Measurements from ENCODE around the gene SLCO2B1.

Gene SLCO2B1

DNA sequence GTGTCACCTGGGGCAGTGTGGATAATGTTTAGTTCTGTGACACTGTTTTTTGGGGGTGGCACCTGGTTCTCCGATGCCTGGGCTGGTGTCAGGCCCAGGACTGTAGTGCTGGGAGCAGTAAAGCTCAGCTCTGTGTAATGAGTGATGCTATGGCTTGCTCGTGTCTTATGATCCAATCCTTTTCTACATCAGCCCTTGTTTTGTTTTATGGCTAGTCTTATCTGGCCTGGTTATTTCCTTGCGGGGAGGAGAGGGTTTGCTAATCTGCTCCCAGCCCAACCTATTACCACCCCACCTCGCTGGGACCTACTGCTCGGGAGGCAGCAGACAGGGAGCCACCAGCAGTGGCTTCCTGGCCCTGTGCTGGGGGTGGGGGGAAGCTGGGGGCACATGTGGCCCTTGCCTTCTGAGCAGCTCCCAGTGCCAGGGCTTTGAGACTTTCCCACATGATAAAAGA, 54.7 kb downstream of the SLCO2B1 start:
- TF ChIP-seq, protein P1, sequence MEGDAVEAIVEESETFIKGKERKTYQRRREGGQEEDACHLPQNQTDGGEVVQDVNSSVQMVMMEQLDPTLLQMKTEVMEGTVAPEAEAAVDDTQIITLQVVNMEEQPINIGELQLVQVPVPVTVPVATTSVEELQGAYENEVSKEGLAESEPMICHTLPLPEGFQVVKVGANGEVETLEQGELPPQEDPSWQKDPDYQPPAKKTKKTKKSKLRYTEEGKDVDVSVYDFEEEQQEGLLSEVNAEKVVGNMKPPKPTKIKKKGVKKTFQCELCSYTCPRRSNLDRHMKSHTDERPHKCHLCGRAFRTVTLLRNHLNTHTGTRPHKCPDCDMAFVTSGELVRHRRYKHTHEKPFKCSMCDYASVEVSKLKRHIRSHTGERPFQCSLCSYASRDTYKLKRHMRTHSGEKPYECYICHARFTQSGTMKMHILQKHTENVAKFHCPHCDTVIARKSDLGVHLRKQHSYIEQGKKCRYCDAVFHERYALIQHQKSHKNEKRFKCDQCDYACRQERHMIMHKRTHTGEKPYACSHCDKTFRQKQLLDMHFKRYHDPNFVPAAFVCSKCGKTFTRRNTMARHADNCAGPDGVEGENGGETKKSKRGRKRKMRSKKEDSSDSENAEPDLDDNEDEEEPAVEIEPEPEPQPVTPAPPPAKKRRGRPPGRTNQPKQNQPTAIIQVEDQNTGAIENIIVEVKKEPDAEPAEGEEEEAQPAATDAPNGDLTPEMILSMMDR (IDR thresholded peaks at IDR 0.05; ENCODE audit: insufficient read depth, low read depth, low read length, missing control alignments), result no peak
- no peak overlapping the region for H3K4me3 ChIP-seq (ENCODE audit: low read depth, low read length)
- DNase-seq (ENCODE audit: low read depth), result no peak

DNA sequence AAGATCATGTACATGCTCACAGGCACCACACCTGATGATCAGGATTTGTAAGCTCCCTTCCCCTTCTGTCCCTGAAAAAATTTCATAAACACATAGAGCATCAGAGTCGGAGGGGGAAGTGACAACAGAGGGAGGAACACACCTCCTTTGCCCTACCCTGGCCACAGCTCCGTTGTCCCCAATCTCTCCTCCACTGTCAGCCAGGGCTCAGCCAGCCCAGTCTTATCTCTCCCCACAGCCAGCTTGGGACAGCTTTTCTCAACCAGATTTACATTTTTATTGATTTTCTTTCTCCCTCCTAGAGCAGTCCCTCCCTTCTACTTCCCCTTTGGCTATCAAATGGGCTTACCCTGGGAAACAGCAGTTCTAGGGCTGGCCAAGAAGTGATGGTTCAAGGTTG, 57.5 kb downstream of the SLCO2B1 start:
- TF ChIP-seq, protein P1 (IDR thresholded peaks at IDR 0.05; ENCODE audit: insufficient read depth, low read depth, low read length, missing control alignments), result no peak
- H3K4me3 ChIP-seq (ENCODE audit: low read depth, low read length), result no peak overlapping the region

GRCh38 chr11:75212411-75212810, 61.5 kb downstream of the SLCO2B1 start:
- TF ChIP-seq, protein P1 (IDR thresholded peaks at IDR 0.05; ENCODE audit: insufficient read depth, low read depth, low read length, missing control alignments), result no peak
- H3K4me3 ChIP-seq (ENCODE audit: low read depth, low read length), result no peak overlapping the region
- DNase-seq (ENCODE audit: low read depth), result no peak

More for the DNA sequence above, 57.5 kb downstream of the SLCO2B1 start:
- DNase-seq (ENCODE audit: low read depth), result no peak

DNA sequence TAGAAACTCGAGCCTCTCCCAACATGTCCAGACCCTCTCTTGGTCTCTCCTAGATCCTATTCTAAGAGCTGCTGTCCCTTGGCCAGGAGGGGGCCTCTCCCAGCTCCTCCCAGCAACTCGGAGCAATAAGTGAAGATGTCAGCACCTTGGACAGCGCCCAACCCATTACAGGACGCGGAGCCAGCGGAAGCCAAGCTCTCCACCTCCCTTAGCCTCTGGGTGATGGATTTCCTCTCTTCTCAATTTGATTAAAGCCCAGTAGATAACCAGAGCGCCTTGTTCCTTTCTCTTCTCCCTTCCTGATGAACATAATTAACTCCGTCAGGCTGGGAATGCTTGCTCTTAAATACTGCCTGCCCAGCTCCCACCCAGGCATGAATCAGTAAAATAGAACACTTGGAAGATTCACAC, 63.5 kb downstream of the SLCO2B1 start:
- H3K4me3 ChIP-seq (ENCODE audit: low read depth, low read length), result no peak overlapping the region
- TF ChIP-seq, protein P1 (IDR thresholded peaks at IDR 0.05; ENCODE audit: insufficient read depth, low read depth, low read length, missing control alignments), result peak; percentile 32
- peak; percentile 76 for DNase-seq (ENCODE audit: low read depth)

DNA sequence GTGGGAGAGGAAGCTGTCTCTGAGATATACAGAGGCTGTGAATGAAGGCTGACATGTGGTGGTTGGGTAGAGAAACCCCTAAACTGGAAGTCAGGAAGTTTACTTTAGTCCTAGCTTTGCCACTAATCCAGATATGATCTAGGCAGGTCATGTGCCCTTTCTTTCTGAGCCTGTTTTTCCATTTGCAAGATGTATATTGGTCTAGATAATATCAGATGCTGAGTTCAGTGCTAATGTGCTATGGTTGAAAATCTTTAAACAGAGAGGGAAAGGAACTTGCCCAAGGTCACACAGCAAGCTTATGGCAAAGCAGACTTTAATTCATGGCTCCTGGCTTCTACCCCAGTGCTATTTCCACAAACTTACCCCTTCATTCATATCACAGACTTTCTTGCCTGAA, 63.9 kb downstream of the SLCO2B1 start:
- DNase-seq (ENCODE audit: low read depth), result no peak
- TF ChIP-seq, protein P1 (IDR thresholded peaks at IDR 0.05; ENCODE audit: insufficient read depth, low read depth, low read length, missing control alignments), result no peak
- H3K4me3 ChIP-seq (ENCODE audit: low read depth, low read length), result no peak overlapping the region

- TF ChIP-seq, protein P1 (IDR thresholded peaks at IDR 0.05; ENCODE audit: insufficient read depth, low read depth, low read length, missing control alignments), result no peak
- DNase-seq (ENCODE audit: low read depth), result no peak
- no peak overlapping the region for H3K4me3 ChIP-seq (ENCODE audit: low read depth, low read length)
Observed at GRCh38 chr11:75219869-75220268, 69.0 kb downstream of the SLCO2B1 start.

GRCh38 chr11:75223954-75224643, 73.2 kb downstream of the SLCO2B1 start:
- TF ChIP-seq, protein P1 (IDR thresholded peaks at IDR 0.05; ENCODE audit: insufficient read depth, low read depth, low read length, missing control alignments), result no peak
- H3K4me3 ChIP-seq (ENCODE audit: low read depth, low read length), result no peak overlapping the region
- no peak for DNase-seq (ENCODE audit: low read depth)
